SK-N-SH (cell line): ENCODE data around the gene TM9SF2.

Experiments used
- CTCF ChIP-seq: fragments of 200-600 bp; sonication (generic); IDR thresholded peaks from 2 replicates; pipeline ENCODE4 v1.6.1; 2017; ENCODE audit warnings: antibody characterized with exemption, mild to moderate bottlenecking, moderate library complexity
- EZH2phosphoT487 ChIP-seq: fragments of 200-600 bp; sonication (generic); IDR thresholded peaks from 2 replicates; pipeline ENCODE4 v1.6.1; 2017; ENCODE audit warnings: low read depth, mixed run types, mild to moderate bottlenecking, antibody characterized with exemption, moderate library complexity, borderline replicate concordance
- FOXM1 ChIP-seq: IDR thresholded peaks from 2 replicates; pipeline ENCODE4 v1.4.0; 2012; ENCODE audit warnings: low read depth, mild to moderate bottlenecking
- GABPA ChIP-seq: IDR thresholded peaks from 2 replicates; pipeline ENCODE4 v1.4.0; 2012; ENCODE audit warnings: low read depth, mild to moderate bottlenecking
- MAX ChIP-seq: IDR thresholded peaks from 2 replicates; pipeline ENCODE4 v1.4.0; 2012; ENCODE audit warnings: low read depth
- RFX5 ChIP-seq: IDR thresholded peaks from 2 replicates; pipeline ENCODE4 v1.6.1; 2012; ENCODE audit warnings: mild to moderate bottlenecking, improper control_type of control experiment, low read length
- SMC3 ChIP-seq: IDR thresholded peaks from 2 replicates; pipeline ENCODE4 v1.6.1; 2012; ENCODE audit warnings: low read depth, low read length, improper control_type of control experiment

DNA sequence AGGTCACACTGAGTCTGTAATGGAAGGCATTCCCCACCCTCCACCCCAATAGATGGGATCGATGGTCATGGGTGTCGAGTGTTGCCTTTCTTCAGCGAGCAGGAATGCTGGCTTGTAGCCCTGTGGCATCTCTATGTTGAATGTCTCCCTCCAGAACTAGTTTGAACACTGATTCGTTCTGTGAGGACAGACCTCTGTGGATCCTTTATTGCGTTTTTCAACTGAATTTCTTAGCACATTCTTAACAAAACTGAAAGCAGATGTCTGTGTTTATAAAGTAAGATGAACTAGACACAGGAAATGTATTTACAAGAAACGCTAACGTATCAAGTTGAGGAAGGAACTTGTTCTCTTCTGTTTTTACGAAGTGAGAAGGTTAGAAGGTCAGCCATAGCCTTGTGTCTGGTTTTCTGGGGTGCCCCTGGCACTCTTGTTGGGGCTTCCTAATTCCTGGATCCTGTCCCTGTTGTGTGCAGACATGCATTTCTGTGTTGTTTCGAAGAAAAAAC lies 36.8 kb upstream of the TM9SF2 start:
- TF ChIP-seq CTCF (no peak), GABPA (no peak), RFX5 (no peak), FOXM1 (no peak), SMC3 (no peak), MAX (no peak), EZH2phosphoT487 (no peak)
